Ishikawa (cell line): ENCODE results near the gene C5orf63.

Experiments used
- CEBPB ChIP-seq: IDR thresholded peaks from 2 replicates; pipeline ENCODE4 v1.6.1; 2012
- MAX ChIP-seq: IDR thresholded peaks from 2 replicates; pipeline ENCODE4 v1.6.1; 2012
- YY1 ChIP-seq: IDR thresholded peaks from 2 replicates; pipeline ENCODE4 v1.6.1; 2012; ENCODE audit warnings: low read depth
- TF ChIP-seq, protein P1 (sequence below): IDR thresholded peaks from 2 replicates; pipeline ENCODE4 v1.6.1; 2012

GRCh38 chr5:127026166-127026565 is 47.1 kb downstream of the C5orf63 start:
- TF ChIP-seq MAX, result no peak
- TF ChIP-seq, protein P1, sequence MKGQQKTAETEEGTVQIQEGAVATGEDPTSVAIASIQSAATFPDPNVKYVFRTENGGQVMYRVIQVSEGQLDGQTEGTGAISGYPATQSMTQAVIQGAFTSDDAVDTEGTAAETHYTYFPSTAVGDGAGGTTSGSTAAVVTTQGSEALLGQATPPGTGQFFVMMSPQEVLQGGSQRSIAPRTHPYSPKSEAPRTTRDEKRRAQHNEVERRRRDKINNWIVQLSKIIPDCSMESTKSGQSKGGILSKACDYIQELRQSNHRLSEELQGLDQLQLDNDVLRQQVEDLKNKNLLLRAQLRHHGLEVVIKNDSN, result no peak
- TF ChIP-seq YY1, result no peak
- TF ChIP-seq CEBPB, result no peak
